A549 (cell line): ENCODE results near the gene PSME3IP1.

Experiments used
- KDM5A ChIP-seq: fragments of 200-600 bp; sonication (generic); IDR thresholded peaks from 2 replicates; pipeline ENCODE4 v1.6.1; 2016; ENCODE audit warnings: antibody characterized with exemption, mild to moderate bottlenecking
- MAZ ChIP-seq: fragments of 150-350 bp; IDR thresholded peaks from 2 replicates; pipeline ENCODE4 v1.6.1; 2014; ENCODE audit warnings: antibody characterized with exemption, low read depth, low read length, borderline replicate concordance
- MYC ChIP-seq: IDR thresholded peaks from 2 replicates; pipeline ENCODE4 v1.6.1; 2012; ENCODE audit warnings: mild to moderate bottlenecking, inconsistent platforms, low read length, improper control_type of control experiment, borderline replicate concordance
- POLR2A ChIP-seq: IDR thresholded peaks from 2 replicates; pipeline ENCODE4 v1.6.1; 2012; ENCODE audit warnings: mild to moderate bottlenecking, low read length
- TF ChIP-seq, protein P1 (sequence below): fragments of 450-650 bp; IDR thresholded peaks from 2 replicates; pipeline ENCODE4 v1.6.1; 2014; ENCODE audit warnings: antibody characterized with exemption
- TF ChIP-seq, protein P2 (sequence below): fragments of >200 bp; sonication (Bioruptor Twin); formaldehyde crosslinking; IDR thresholded peaks from 3 replicates; pipeline ENCODE4 v1.5.1; 2016
- TF ChIP-seq, protein P3 (sequence below): fragments of >200 bp; sonication (Bioruptor Twin); formaldehyde crosslinking; IDR thresholded peaks from 2 replicates; pipeline ENCODE4 v1.6.1; 2016
- TF ChIP-seq, protein P4 (sequence below): fragments of 200-600 bp; sonication (generic); IDR thresholded peaks from 2 replicates; pipeline ENCODE4 v1.6.1; 2016; ENCODE audit warnings: antibody characterized with exemption, mild to moderate bottlenecking, moderate library complexity

DNA sequence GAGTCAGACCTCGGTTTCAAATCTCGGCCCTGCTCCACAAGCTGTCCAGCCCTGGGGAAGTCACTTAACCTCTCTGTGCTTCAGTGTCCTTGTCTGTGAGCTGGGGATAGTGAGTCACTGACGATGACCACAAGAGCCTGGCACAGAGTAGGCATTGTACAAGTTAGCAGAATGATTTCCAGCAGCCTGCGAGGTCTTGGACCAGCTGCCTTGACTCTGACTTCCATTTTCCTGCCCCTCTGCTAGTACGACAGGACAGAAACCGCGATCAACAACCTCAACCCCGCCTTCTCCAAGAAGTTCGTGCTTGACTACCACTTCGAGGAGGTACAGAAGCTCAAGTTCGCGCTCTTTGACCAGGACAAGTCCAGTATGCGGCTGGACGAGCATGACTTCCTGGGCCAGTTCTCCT is 72.8 kb downstream of the PSME3IP1 start:
- TF ChIP-seq, protein P1, sequence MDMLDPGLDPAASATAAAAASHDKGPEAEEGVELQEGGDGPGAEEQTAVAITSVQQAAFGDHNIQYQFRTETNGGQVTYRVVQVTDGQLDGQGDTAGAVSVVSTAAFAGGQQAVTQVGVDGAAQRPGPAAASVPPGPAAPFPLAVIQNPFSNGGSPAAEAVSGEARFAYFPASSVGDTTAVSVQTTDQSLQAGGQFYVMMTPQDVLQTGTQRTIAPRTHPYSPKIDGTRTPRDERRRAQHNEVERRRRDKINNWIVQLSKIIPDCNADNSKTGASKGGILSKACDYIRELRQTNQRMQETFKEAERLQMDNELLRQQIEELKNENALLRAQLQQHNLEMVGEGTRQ: no peak
- TF ChIP-seq, protein P2, sequence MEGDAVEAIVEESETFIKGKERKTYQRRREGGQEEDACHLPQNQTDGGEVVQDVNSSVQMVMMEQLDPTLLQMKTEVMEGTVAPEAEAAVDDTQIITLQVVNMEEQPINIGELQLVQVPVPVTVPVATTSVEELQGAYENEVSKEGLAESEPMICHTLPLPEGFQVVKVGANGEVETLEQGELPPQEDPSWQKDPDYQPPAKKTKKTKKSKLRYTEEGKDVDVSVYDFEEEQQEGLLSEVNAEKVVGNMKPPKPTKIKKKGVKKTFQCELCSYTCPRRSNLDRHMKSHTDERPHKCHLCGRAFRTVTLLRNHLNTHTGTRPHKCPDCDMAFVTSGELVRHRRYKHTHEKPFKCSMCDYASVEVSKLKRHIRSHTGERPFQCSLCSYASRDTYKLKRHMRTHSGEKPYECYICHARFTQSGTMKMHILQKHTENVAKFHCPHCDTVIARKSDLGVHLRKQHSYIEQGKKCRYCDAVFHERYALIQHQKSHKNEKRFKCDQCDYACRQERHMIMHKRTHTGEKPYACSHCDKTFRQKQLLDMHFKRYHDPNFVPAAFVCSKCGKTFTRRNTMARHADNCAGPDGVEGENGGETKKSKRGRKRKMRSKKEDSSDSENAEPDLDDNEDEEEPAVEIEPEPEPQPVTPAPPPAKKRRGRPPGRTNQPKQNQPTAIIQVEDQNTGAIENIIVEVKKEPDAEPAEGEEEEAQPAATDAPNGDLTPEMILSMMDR: no peak
- TF ChIP-seq POLR2A (no peak), MYC (no peak), MAZ (no peak), KDM5A (no peak)
- TF ChIP-seq, protein P3, sequence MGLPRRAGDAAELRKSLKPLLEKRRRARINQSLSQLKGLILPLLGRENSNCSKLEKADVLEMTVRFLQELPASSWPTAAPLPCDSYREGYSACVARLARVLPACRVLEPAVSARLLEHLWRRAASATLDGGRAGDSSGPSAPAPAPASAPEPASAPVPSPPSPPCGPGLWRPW: no peak
- TF ChIP-seq, protein P4, sequence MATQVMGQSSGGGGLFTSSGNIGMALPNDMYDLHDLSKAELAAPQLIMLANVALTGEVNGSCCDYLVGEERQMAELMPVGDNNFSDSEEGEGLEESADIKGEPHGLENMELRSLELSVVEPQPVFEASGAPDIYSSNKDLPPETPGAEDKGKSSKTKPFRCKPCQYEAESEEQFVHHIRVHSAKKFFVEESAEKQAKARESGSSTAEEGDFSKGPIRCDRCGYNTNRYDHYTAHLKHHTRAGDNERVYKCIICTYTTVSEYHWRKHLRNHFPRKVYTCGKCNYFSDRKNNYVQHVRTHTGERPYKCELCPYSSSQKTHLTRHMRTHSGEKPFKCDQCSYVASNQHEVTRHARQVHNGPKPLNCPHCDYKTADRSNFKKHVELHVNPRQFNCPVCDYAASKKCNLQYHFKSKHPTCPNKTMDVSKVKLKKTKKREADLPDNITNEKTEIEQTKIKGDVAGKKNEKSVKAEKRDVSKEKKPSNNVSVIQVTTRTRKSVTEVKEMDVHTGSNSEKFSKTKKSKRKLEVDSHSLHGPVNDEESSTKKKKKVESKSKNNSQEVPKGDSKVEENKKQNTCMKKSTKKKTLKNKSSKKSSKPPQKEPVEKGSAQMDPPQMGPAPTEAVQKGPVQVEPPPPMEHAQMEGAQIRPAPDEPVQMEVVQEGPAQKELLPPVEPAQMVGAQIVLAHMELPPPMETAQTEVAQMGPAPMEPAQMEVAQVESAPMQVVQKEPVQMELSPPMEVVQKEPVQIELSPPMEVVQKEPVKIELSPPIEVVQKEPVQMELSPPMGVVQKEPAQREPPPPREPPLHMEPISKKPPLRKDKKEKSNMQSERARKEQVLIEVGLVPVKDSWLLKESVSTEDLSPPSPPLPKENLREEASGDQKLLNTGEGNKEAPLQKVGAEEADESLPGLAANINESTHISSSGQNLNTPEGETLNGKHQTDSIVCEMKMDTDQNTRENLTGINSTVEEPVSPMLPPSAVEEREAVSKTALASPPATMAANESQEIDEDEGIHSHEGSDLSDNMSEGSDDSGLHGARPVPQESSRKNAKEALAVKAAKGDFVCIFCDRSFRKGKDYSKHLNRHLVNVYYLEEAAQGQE: no peak
